SK-N-SH (cell line): Measurements from ENCODE around the gene SIGLEC10.

Source experiments
- CTCF ChIP-seq: fragments of 200-600 bp; sonication (generic); IDR thresholded peaks from 2 replicates; pipeline ENCODE4 v1.6.1; 2017; ENCODE audit warnings: antibody characterized with exemption, mild to moderate bottlenecking, moderate library complexity
- NFIC ChIP-seq: IDR thresholded peaks from 2 replicates; pipeline ENCODE4 v1.4.0; 2012; ENCODE audit warnings: borderline replicate concordance

DNA sequence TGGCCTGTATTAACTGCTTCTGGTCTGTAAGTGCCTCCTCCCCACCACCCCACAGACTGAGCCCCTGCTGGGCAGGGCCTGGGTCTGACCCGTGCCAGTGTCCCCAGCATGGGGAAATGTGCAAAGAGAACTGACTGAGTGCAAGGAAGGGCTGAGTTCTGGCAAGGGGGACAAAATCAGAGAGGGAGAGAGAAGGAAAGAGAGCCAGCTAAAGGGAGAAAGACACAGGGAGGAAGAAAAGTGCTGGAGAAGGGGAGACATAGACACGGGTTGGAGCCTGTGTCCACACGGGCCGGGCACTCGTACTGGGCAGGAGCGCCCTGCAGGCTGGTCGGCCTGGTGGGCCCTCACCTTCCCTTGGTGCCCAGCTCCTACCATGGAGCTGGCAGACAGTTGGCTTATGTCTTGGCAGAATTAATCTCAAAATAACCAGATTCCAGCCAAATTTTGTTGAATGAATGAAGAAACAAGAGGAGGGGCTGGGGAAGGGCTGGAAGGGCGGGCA lies 46.2 kb downstream of the SIGLEC10 start:
- TF ChIP-seq CTCF (no peak), NFIC (no peak)
